Medulla oblongata (tissue), 1 donor: ENCODE data around the gene APC2.

Source experiments
- DNase-seq: peaks from one replicate; pipeline ENCODE4 v3.0.0-alpha.2; 2015; ENCODE audit errors: extremely low spot score

Gene APC2

GRCh38 chr19:1481224-1481892 lies 31.4 kb downstream of the APC2 start:
- DNase-seq = no peak

DNA sequence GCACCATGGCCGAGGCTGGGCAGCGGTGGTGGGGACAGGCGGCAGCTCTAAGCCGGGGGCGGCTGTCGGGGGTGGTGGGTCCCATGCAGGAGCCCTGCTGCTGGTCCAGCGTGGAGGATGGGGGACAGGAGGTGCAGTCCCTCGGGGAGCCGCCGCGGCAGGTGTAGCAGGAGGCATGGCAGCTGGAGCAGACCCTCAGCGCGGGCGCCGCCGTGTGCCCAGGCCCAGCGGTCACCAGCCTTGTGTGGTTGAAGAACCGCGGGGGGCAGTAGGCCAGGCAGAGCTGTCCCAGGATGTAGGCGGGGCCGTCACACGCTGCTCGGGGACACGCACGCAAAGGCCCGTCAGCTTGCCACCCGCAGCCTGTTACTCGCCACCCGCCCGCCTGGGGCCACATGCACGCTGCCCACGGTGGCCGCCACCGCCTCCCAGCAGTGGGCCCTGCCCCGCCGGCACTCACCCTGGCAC lies 32.0 kb downstream of the APC2 start:
- DNase-seq = no peak

DNA sequence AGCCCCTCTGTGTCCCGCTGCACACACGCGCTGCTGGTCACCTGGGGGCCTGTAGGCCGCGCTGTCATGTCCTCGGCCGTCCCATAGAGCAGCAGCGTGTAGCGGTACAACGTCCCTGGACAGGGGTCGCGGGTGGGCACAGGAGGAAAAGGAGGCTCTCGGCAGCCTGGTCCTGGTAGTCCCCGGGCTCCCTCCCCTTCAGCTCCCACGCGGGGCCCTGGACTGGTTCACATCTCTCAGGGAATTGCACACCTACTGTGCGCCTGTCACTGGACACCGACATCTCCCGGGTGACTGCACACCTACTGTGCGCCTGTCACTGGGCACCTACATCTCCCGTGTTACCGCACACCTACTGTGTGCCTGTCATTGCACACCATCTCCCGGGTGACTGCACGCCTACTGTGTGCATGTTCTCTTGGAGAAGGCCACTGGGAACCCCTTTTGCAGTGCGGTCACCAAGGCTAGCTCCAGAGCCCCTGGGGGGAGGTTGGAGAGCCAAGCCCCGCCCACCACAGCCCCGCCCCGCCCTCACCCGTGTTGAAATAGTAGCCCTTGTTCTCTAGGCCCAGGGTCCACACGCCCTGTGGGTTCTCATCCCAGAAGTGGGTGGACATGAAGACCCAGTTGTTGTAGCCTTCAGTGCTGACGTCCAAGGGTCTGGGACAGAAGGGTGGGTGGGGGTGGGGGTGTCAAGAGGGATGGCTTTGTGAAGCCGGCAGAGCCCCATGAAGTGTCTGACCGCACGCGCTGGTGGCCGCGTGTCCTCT lies 32.6 kb downstream of the APC2 start:
- no peak for DNase-seq

GRCh38 chr19:1483131-1483978 lies 33.4 kb downstream of the APC2 start:
- no peak for DNase-seq

DNA sequence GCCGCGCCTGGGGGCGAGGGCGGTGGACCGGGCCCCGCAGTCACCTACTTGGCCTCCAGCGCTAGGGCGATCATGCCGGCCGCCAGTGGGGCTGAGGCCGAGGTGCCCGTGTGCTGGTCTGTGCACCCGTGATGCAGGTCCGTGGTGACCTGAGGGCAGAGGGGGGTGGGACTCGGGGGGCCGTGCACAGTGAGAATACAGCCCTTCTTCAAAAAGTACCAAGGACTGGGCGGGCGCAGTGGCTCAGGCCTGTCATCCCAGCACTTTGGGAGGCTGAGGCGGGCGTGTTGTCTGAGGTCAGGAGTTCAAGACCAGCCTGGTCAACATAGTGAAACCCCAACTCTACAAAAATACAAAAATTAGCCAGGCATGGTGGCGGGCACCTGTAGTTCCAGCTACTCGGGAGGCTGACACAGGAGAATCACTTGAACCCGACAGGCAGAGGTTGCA lies 34.1 kb downstream of the APC2 start:
- no peak for DNase-seq

DNA sequence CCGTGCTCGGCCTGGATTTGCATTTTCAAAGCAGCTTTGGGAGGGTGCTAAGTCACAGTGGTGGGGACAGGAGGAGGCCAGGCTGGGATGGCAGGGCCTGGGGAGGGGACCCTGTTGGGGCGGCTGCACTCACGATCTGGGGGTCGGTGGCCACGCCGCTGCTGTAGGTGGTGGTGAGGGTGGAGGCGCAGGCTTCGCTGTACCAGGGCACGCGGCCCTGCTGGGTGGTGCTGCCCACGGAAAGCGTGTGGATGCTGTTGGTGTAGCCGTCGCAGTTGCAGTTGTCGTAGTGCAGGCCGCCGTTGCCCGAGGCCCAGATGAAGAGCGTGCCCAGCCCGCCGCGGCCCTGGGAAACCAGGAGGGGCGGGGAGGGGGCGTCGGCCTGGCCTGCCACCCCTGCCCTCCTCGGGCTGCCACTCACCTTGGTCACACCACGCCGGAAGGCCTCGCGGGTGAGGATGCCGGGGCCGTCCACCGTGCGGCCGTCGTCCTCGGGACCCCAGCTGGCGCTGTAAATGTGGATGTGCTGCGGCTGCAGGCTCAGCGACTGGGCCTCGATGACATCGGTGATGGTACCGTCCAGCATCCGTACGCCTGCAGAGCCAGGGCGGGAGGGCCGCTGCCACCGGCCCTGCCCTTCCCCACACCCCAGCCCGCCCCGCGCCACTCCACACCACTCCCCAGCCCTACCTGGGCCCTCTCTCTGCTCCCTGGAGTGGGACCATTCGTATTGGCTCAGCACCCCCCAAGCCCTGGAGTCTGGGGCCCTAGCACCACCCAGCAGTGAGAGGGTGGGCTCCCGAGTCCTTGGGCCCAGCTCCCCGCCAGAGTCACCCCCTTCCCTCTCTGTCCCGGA lies 37.0 kb downstream of the APC2 start:
- no peak for DNase-seq

- DNase-seq = no peak
Measured at GRCh38 chr19:1487576-1488281, 37.8 kb downstream of the APC2 start.

- no peak for DNase-seq
Measured at GRCh38 chr19:1488282-1488601, 38.3 kb downstream of the APC2 start.

DNA sequence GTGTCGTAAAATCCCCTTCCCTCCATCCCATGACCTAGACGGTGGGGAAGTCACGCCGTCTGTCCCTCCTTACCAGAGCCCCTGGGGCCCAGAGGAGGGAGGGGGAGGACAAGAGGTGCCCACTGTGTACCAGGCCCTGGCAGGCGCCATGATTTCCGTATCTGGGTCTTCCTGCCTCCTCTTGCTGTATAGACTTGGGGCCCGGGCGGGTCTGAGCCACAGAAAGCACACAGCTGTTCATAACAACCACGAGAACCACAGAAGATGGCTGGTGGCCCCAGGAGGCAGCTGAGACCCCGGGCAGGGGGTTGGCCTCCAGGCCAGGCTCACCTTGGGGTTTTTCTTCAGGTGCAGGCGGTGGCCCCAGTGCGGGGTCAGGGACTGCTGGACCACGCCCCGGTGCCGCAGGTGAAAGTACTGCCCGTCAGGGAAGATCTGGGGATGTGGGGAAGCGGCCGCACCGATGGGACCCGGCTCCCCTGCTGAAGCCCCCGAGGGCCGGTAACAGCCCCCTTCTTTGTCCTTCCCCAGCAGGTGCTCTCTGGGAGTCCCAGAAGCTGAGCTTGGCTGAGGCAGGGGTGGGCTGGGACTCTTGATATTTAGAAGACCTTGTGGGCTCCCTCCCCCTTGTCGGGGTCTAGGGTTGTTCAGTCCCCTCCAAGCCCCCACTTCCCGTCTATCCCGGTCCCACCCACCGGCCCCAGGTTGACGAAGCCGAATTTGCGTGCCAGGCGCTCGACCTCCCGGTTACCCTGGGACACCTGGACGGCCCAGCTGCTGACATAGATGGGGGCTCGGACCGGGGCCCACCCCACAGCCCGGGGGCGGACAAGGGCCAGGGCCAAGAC lies 39.8 kb downstream of the APC2 start:
- DNase-seq = no peak

DNA sequence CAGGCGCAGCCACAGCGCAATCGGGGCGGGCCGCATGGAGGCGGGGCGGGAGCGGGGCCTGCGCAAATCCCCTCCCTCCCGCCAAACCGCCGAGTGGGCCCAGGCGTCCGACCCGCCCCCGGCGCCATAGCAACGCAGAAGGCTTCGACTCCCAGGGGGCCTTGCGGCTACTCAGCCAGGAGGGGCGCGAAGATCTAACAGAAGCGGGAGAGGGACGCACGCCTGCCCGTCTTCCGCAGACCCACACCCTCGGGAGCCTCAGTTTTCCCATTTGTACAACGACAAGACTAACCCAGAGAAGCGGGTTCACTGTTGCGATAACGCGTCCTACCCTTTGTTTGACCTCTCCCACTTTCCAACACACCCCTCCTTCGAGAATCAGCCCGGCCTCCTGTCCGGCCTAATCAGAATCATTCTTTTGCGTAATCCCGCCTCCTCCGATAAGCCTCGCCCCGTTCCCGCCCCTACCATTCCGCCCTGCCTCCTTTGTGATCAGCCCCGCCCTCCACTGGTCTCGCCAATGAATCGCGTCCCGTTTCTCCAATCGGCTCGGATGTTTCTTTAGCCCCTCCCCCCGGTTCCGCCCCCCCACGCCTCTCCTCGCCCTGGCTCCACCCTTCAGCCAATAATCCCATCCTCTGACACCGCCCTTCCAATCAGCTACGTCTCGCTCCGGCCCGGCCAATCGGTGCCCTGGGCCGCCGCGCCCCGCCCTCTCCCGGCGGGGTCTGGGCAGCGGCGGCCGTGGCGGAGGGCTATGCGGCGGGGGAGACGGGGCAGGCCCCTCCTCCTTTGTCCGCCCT lies 40.6 kb downstream of the APC2 start, which contains the start of gene PCSK4:
Gene PCSK4 (minus strand): TSS at position 40 of the 803 bp plus-strand sequence. CDS start 4 bp downstream, at position 36.
- DNase-seq = peak; percentile 99

GRCh38 chr19:1491114-1491848 lies 41.4 kb downstream of the APC2 start, which contains the start of gene REEP6:
Gene REEP6 (plus strand): TSS chr19:1491181. CDS start chr19:1491270, 89 bp downstream.
- DNase-seq = no peak

GRCh38 chr19:1491849-1492170 lies 41.9 kb downstream of the APC2 start:
- DNase-seq = no peak

DNA sequence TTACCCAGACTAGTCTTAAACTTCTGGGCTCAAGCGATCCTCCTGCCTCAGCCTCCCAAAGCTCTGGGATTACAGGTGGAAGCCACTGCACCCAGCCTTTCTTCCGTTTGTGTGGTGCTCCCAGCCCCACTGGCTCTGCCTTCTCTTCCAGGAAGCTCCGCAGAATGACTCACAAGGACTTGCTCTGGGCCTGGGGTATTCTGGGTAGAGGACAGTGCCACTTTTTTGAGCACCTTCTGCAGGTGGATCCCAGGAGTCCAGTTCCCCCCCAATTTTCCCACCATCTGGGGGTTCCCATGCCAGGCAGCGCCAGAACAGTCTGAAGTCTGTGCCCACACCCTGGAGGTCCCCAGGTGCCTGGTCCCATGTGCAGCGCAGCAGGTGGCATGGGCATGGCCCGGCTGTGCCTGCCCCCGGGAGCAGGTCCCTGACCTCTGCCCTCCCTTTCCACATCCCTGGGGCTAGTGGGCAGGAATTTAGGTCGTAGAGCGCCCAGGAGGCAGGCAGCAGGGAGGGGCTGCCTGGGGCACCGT lies 42.6 kb downstream of the APC2 start:
- no peak for DNase-seq

GRCh38 chr19:1494115-1494815 lies 44.3 kb downstream of the APC2 start:
- DNase-seq = no peak

DNA sequence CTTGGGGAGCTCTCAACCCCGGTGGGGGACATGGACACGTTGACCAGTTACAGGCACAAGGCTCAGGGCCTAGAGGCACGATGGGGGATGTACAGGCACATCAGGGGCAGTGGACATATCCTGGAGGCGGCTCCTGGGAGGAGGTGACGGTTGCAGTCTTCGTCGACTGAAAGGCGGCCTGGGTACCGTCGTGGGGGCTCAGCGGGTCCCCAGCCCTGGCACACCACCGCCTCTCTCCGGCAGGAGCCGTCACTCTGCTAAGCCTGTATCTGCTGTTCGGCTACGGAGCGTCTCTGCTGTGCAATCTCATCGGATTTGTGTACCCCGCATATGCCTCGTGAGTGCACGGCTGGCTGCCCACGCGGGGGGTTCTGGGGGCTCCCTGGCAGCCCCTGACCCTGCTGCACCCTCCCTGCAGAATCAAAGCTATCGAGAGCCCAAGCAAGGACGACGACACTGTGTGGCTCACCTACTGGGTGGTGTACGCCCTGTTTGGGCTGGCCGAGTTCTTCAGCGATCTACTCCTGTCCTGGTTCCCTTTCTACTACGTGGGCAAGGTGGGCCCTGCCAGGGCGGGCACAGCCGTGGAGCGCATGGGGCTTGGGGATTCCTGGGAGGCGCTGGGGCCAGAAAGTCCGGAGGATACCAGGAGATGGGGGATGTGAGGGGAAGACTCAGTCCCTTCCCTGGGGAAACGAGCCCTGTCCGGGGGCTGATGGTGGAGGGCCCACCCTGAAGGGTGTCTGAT lies 45.3 kb downstream of the APC2 start:
- no peak for DNase-seq
